HG02885 (cell line): ENCODE data around the gene PLCD3.
"Not testable (repeated sequence)": the region's sequence is repeated elsewhere in the genome, so short reads cannot be mapped to it uniquely, and the experiment has no call there.

Experiments used
- ATAC-seq: cut with Tn5 transposase; IDR thresholded peaks from one replicate; pipeline ENCODE4 v1.9.1; 2021; ENCODE audit warnings: mild to moderate bottlenecking; ENCODE audit not compliant: unreplicated experiment, poor library complexity

PLCD3 gene

GRCh38 chr17:45135192-45135977, 3.1 kb upstream of the PLCD3 start, which contains the start of gene ACBD4:
TSS of gene ACBD4 (plus strand) at chr17:45135687. CDS start at chr17:45136145, 458 bp downstream.
- peak; percentile 77 for ATAC-seq

- peak; percentile 43 for ATAC-seq
Measured at GRCh38 chr17:45132572-45133463, 503 bp upstream of the PLCD3 start.

DNA sequence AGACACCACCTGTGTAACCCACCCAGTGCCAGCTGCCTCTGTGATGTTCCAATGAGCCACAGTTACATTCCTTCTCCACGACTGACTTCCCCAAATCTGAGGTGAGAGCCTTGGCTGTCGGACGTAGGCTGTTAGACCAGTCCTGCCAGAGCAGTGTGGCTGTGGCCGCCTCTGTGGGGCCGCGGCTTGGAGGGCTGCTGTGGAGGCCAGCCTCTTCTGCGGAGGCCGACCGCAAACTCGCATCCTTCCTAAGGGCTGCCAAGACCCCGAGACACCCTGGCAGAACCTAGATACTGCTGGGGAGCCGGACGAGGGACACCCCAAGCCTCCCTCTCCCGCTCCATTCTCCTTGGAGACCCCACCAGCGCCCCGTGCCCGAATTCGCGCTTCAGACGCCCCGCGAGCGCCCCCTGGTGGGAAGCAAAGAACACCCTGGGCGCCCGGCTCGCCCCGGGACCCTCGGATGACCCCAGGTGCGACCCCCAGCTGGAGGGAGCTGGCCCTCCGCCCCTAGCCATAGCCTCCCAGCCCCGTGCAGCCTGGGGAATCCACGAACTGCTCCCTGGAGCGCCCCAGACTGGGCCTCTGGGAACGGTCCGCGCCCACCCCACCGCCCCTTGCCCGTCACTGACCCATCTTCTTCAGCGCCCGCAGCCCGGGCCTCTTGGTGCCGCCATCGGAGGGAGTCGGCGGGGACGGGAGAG, 547 bp downstream of the PLCD3 start:
- peak; percentile 1 for ATAC-seq

DNA sequence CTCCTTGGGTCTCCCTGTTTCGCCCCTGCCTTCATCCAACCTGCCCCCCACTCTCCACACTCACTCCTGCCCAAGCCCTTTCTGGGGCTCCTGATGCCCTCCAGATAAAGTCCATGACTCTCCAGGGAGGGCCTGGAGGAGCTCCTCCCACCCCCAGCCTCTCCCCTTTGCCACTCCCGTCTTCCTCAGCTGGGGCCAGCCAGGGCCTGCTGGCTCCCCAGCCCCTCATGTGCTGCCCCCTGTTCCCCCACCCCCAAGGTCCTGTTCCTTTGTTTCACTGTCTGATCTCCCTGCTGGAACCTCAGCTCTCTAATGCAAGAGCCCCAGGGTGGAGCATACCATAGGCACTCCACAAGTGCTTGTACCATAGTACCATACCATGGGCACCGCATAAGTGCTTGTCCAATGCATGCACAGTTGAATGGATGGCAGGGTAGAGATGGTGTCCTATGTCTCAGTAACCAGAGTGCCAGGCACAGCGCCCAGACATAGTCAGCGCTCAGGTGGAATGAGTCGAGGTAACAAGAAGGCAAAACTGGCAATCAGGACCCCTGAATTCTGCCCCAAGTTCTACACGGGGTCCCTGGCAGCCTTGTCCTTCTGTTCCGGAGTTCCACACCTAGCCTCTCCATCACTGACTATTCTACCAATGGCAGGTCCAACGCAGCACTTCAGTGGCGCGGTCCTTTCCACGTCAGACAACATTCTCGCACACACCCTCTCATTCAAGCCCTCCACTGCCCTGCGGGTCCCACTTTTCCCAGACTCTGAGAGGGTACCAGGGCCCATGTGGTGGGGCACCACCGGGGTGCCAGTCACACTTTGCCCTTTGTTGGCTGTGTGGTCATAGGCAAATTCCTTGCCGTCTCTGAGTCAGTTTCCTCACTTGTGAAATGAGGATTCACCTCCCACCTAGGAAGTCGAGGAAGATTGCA, 1.4 kb downstream of the PLCD3 start:
- no peak for ATAC-seq

DNA sequence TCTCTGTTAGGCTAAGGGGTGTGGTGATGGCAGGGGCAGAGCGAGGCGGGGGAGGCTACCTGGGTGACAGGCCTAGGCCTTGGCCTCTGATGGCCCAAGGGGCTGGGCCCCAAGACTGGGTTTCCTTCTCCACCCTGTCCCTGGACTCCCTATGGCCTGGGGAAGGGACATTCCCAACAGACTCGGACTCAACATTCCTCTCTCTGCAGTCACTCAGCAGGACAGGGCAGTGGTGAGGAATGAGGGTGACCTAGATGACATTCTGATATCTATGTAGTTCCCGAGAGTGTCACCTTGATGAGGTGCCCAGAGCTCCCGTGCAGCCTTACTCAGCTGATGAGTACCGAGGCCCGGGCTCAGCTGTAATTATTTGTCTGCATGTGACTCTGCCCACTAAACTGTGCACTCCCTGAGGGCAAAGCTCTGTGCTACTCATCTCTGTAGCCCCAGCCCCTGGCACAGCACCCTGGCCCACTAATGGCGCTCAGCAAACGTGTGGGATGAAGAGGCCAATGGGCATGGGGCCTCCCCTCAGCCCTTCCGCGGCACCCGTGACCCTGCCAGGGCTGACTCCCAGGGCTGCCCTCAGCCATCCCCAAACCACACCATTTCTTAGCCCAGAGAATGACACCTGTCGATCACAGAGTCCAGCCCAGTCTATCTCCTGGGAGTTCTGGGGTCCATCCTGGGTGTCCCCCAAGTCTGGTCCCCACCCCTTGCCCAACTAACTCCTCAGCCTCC, 2.2 kb downstream of the PLCD3 start:
- no peak for ATAC-seq

DNA sequence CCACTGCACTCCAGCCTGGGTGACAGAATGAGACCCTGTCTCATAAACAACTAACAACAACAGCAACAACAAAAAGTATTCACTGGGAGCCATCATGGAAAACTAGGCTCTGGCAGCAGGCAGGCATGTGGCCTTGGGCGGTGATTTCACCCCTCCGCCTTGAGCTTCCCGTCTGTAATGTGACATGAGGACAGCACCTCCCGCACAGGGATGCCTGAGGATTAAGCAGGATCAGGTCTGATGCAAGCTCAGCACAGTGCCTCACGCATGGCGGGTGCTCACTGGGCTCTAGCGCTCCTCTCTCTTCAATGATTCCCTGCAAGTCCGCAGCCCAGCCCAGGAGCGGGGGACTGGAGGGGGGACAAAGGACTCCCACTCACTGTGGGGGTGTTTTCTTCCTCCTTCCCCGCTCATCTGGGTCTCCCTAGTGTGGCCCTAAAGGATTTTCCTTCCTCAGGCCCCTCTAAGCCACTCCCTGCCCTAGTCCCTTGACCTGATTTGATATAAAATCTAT, 2.8 kb downstream of the PLCD3 start:
- no peak for ATAC-seq

DNA sequence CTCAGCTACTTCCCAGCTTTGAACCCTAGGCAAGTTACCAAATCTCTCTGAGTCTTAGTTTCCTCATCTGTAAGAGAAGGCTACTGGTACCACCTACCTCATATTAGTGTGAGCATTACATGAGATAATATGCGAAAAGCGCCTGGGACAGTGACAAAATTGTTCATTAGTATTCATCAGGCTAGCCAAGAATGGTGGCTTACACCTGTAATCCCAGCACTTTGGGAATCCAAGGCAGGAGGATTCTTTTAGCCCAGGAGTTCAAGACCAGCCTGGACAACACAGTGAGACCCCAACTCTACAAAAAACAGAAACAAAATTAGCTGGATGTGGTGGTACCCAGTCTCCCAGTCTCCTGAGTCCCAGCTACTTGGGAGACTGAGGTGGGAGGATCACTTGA, 3.3 kb downstream of the PLCD3 start:
- no peak for ATAC-seq

DNA sequence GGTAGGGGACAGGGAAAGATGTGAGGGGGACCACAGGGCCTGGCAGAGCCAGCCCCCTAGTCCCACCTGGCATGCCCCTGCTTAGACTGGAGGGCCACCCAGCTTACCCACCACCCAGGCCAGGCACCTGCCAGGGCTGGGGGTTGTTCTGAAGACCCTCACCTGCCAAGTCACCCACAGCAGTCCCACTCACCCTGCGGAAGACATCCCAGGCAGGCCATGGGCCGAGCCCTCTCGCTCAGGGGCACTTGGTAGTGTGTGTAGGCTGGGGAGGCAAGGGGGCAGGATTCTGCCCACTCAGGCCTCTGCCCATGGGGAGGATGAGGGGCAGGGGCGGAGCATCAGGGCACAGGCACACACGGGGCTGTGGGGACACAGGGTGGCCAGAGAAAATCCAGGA, 4.0 kb downstream of the PLCD3 start:
- no peak for ATAC-seq

- no peak for ATAC-seq
Measured at GRCh38 chr17:45127548-45128300, 4.6 kb downstream of the PLCD3 start.

- ATAC-seq: no peak
Measured at GRCh38 chr17:45127207-45127547, 5.1 kb downstream of the PLCD3 start.

- no peak for ATAC-seq
Measured at GRCh38 chr17:45125509-45125908, 6.8 kb downstream of the PLCD3 start.

DNA sequence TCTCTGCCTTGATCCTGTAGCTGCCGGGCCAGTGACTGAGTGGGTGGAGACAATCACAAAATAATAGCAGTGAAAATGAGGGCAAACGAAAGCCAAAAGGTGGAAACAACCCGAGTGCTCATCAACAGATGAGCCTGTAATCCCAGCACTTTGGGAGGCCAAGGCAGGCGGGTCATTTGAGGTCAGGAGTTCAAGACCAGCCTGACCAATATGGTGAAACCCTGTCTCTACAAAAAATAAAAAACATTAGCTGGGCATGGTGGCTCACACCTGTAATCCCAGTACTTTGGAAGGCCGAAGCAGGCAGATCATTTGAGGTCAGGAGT, 7.6 kb downstream of the PLCD3 start:
- ATAC-seq: not testable (repeated sequence)

DNA sequence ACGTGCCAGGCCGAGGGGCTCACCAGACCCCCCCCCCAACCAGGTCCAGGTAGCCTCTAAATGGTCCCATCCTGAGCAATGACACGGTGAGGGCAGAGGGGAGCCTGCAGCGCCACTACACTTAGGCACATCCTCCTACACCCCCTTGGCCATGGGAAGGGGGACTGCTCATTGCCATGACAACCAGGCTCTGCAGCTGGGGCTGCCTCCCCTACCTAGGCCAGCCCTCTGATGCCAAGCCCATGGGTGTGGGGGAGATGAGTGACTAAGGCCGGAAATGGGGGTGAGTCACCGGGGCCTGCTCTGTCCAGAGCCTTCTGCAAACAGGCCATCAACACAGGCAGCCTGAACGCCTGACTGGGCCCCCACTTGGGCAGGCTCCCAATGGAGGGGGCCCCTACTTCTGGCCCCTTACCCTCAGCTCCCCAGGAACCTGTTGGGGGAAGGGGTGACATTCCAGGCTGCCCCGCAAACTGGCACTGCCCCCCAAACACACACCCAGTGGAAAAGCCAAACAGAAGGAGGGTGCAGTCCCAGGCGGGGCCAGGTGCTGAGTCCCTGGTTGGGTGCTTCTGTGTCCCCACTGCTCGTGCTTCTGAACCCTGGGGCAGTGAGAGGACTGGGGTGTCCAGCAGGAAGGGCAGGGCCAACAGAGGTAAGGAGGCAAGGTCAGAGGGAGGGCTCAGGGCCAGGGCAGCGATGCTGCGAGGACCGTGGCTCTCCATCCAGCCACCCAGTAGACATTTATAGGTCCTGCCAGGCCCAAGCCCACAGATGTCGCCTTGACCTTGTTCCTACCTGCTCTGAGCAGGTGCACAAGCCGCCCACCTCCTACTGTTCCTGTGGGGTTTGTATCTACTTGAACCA, 8.2 kb downstream of the PLCD3 start:
- ATAC-seq: no peak

DNA sequence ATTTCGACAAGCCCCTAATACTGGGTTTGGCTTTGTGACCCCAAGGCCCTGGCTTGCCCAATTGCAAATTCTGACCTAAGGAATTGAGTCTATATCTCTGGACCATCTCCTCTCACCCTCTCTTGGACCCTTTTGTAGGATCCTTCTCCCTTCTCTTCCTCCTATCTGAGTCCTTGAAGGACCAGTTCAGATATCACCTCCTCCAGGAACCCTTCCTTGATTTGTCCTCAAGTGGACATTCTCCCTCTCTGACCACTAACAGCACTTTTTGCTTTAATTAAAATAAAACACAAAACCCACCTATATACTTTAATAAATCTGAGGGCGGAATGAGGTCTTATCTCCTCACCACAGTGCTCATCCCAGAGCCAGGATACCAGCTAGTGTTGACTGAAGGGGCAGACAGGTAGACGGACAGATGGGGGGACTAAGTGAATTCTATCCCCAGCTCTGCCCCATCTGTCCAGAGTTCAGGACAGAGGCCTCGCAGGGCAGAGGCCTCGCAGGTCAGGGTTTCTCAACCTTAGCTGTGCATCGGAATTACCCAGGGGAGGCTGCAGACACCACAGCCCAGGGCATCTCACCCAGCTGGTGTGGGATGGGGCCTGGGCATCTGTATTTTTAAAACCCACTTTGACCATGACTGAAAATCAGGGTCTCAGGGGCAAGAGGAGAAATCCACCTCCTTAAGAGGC, 9.1 kb downstream of the PLCD3 start:
- ATAC-seq: no peak

DNA sequence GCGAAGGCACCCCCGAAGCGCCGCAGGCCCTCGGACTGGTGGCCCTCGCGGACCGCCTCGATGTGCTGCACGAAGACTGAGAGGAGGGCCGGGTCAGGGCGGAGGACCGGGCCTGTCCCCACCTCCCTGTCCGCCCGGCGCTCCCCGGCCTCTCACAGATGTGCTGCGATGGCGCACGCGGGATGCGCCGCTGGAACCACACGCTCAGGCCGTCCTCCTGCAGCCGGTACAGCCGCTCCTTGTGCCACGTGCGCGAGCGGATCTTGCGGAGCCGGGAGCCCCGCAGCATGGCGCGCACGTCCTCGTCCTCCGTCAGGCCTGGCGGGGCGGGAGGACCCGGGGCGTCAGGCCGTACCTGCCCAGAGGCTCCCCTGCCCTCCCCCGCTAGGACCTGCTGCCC, 11.3 kb downstream of the PLCD3 start:
- ATAC-seq: no peak

- ATAC-seq: no peak
Measured at GRCh38 chr17:45120558-45120957, 11.8 kb downstream of the PLCD3 start.

DNA sequence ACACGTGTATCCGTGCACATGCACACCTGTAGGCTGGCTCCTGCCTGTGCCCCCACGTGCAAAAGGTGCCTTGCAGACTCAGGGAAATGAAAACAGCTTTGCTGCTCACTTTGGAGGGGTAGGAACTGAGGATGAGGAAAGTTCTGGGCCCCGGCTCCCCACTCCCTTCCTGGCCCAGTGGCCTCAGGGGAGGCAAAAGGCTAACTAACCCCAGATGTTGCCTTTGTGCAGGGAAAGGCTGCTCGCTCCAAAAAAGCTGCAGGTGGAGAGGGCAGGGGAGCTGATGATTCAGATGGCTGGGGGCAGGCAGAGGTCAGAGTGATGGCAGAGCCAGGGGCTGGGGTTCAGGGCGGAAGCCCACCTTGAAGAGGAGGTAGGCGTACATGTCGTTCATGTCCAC, 12.4 kb downstream of the PLCD3 start:
- no peak for ATAC-seq
